Calu3 (cell line): ENCODE results near the gene RPS6KA2. TPM values are rescaled to one million over a fixed set of nuclear protein-coding genes. Genes with fewer than 3 reads are reported as not detected.

Source experiments
- BruUV-seq: library from RNA; stranded (reverse); fragments of 400-500 nt; replicated peaks from 2 replicates; lab custom pipeline; 2021; lab: Mats Ljungman, UMichigan
- CTCF ChIA-PET: fragments of 300-600 bp; sonication (Branson Sonifier 250); formaldehyde crosslinking; loops from one replicate; lab custom pipeline; 2022; ENCODE audit warnings: antibody characterized with exemption; lab: Charles Lee
- DNase-seq: peaks from one replicate; pipeline ENCODE4 v3.0.0; 2022
- H3K27ac Mint-ChIP-seq: one replicate; pipeline ENCODE4 v1.8.0; 2022; ENCODE audit warnings: mixed read lengths; ENCODE audit not compliant: unreplicated experiment
- H3K27me3 Mint-ChIP-seq: one replicate; pipeline ENCODE4 v1.8.0; 2022; ENCODE audit warnings: mixed read lengths; ENCODE audit not compliant: unreplicated experiment
- H3K36me3 Mint-ChIP-seq: one replicate; pipeline ENCODE4 v1.8.0; 2022; ENCODE audit warnings: mild to moderate bottlenecking, moderate library complexity, mixed read lengths; ENCODE audit not compliant: insufficient read depth, unreplicated experiment
- H3K4me1 Mint-ChIP-seq: one replicate; pipeline ENCODE4 v1.8.0; 2022; ENCODE audit warnings: mild to moderate bottlenecking, low read depth, mixed read lengths; ENCODE audit not compliant: unreplicated experiment
- H3K4me3 Mint-ChIP-seq: one replicate; pipeline ENCODE4 v1.8.0; 2022; ENCODE audit warnings: mild to moderate bottlenecking, low read depth, moderate library complexity, mixed read lengths; ENCODE audit not compliant: unreplicated experiment
- H3K9me3 Mint-ChIP-seq: one replicate; pipeline ENCODE4 v1.8.0; 2022; ENCODE audit warnings: low read depth, mixed read lengths; ENCODE audit not compliant: unreplicated experiment
- CTCF ChIP-seq: fragments of 200-600 bp; IDR thresholded peaks from one replicate; pipeline ENCODE4 v1.8.0; 2022; ENCODE audit warnings: antibody characterized with exemption; ENCODE audit not compliant: unreplicated experiment
- intact Hi-C: fragments of 100-400 bp; cut with micrococcal nuclease; formaldehyde crosslinking; loops from one replicate; pipeline ENCODE4 v1.10.0; 2022; ENCODE audit not compliant: unreplicated experiment
- total RNA-seq: library from RNA; stranded (reverse); gene quantifications from 2 replicates; pipeline ENCODE4 v1.2.3, GENCODE V29; 2022

The RPS6KA2 gene
- total RNA-seq, 1 experiment from 2014 or later: 41.3 TPM

GRCh38 chr6:166642646-166643045 is 15.6 kb upstream of the RPS6KA2 start:
- intact Hi-C loops: no loop called here
- Mint-ChIP-seq H3K4me1 (peaks cover 15% of the 10 kb centered on the region), H3K27me3 (peaks cover 20% of the 10 kb centered on the region), H3K27ac (no peak overlapping the region), H3K4me3 (no peak overlapping the region), H3K36me3 (no peaks in the 10 kb centered on the region), H3K9me3 (no peaks in the 10 kb centered on the region)
- CTCF ChIA-PET: no interaction called here
- TF ChIP-seq CTCF: no peak
- no peak for DNase-seq
- no TSS peak for BruUV-seq

- peak; percentile 57 for DNase-seq
- no peak overlapping the region for H3K27ac Mint-ChIP-seq
- no peak for TF ChIP-seq CTCF
- H3K36me3 Mint-ChIP-seq: no peaks in the 10 kb centered on the region
- H3K9me3 Mint-ChIP-seq: no peaks in the 10 kb centered on the region
- no TSS peak for BruUV-seq
- H3K4me3 Mint-ChIP-seq: peak overlapping the region; percentile 35
- CTCF ChIA-PET: interaction anchor here (0.6 to 1.4 kb wide), 2 partner anchors 13 to 97 kb away, joined by 3 read pairs; no protein-coding TSS in a partner anchor
- peaks cover 15% of the 10 kb centered on the region for H3K4me1 Mint-ChIP-seq
- peaks cover 22% of the 10 kb centered on the region for H3K27me3 Mint-ChIP-seq
- intact Hi-C loops: no loop called here
Measured at GRCh38 chr6:166640342-166641043, 13.4 kb upstream of the RPS6KA2 start.

GRCh38 chr6:166639921-166640320 is 12.9 kb upstream of the RPS6KA2 start:
- CTCF ChIA-PET: interaction anchor here (1.4 kb wide), 1 partner anchor 12 kb away, joined by 3 read pairs; no protein-coding TSS in a partner anchor
- H3K4me1 Mint-ChIP-seq: peaks cover 15% of the 10 kb centered on the region
- peaks cover 22% of the 10 kb centered on the region for H3K27me3 Mint-ChIP-seq
- H3K4me3 Mint-ChIP-seq: peak overlapping the region; percentile 35
- H3K36me3 Mint-ChIP-seq: no peaks in the 10 kb centered on the region
- DNase-seq: no peak
- intact Hi-C loops: no loop called here
- BruUV-seq: no TSS peak
- H3K9me3 Mint-ChIP-seq: no peaks in the 10 kb centered on the region
- no peak overlapping the region for H3K27ac Mint-ChIP-seq
- no peak for TF ChIP-seq CTCF

- BruUV-seq: no TSS peak
- TF ChIP-seq CTCF: no peak
- no peak overlapping the region for H3K27ac Mint-ChIP-seq
- H3K36me3 Mint-ChIP-seq: no peaks in the 10 kb centered on the region
- no peak for DNase-seq
- H3K4me1 Mint-ChIP-seq: peaks cover 15% of the 10 kb centered on the region
- CTCF ChIA-PET: interaction anchor here (0.7 kb wide), 1 partner anchor 12 kb away, joined by 7 read pairs; no protein-coding TSS in a partner anchor
- no peaks in the 10 kb centered on the region for H3K9me3 Mint-ChIP-seq
- intact Hi-C loops: no loop called here
- H3K27me3 Mint-ChIP-seq: peaks cover 30% of the 10 kb centered on the region
- H3K4me3 Mint-ChIP-seq: no peak overlapping the region
Measured at GRCh38 chr6:166638573-166638964, 11.5 kb upstream of the RPS6KA2 start.
